GM10847 (cell line): Measurements from ENCODE around the gene DAPP1.

Source experiments
- POLR2A ChIP-seq: IDR thresholded peaks from 2 replicates; pipeline ENCODE4 v1.6.1; 2011; ENCODE audit not compliant: insufficient read length; ENCODE audit errors: extremely low read depth

The DAPP1 gene

GRCh38 chr4:99868126-99868596 is 51.5 kb downstream of the DAPP1 start:
- no peak for TF ChIP-seq POLR2A

GRCh38 chr4:99872570-99872969 is 55.9 kb downstream of the DAPP1 start:
- TF ChIP-seq POLR2A = no peak

- TF ChIP-seq POLR2A = no peak
These were observed 58.4 kb downstream of the DAPP1 start for GRCh38 chr4:99875071-99875470.

- no peak for TF ChIP-seq POLR2A
These were observed 60.3 kb downstream of the DAPP1 start for GRCh38 chr4:99876946-99877345.

GRCh38 chr4:99878604-99879003 is 62.0 kb downstream of the DAPP1 start:
- no peak for TF ChIP-seq POLR2A

GRCh38 chr4:99879458-99879857 is 62.8 kb downstream of the DAPP1 start:
- TF ChIP-seq POLR2A = no peak

- TF ChIP-seq POLR2A = no peak
These were observed 68.5 kb downstream of the DAPP1 start for GRCh38 chr4:99885063-99885664.

GRCh38 chr4:99885687-99886086 is 69.1 kb downstream of the DAPP1 start:
- no peak for TF ChIP-seq POLR2A

- no peak for TF ChIP-seq POLR2A
These were observed 69.5 kb downstream of the DAPP1 start for GRCh38 chr4:99886146-99886545.

GRCh38 chr4:99887837-99888236 is 71.2 kb downstream of the DAPP1 start:
- TF ChIP-seq POLR2A = no peak

GRCh38 chr4:99891351-99891750 is 74.7 kb downstream of the DAPP1 start:
- no peak for TF ChIP-seq POLR2A

- no peak for TF ChIP-seq POLR2A
These were observed 76.4 kb downstream of the DAPP1 start for GRCh38 chr4:99893029-99893428.

- no peak for TF ChIP-seq POLR2A
These were observed 77.2 kb downstream of the DAPP1 start for GRCh38 chr4:99893839-99894160.

GRCh38 chr4:99894161-99894997 is 77.8 kb downstream of the DAPP1 start, which contains the start of gene LAMTOR3:
Gene LAMTOR3, minus strand, starts transcription at chr4:99894427. Its CDS starts 464 bp downstream, at chr4:99893963.
- TF ChIP-seq POLR2A = no peak

- TF ChIP-seq POLR2A = no peak
These were observed 78.4 kb downstream of the DAPP1 start for GRCh38 chr4:99894998-99895397.

GRCh38 chr4:99915449-99915848 is 98.8 kb downstream of the DAPP1 start:
- TF ChIP-seq POLR2A = no peak
